ENCODE measurements around the gene VPS51. TPM values are rescaled to one million over a fixed set of nuclear protein-coding genes. Genes with fewer than 3 reads are reported as not detected.
A peak's percentile ranks its signal among the peaks of the same experiment; 100 is the strongest.
"Not testable (repeated sequence)": the region's sequence is repeated elsewhere in the genome, so short reads cannot be mapped to it uniquely, and the experiment has no call there.

Gene VPS51
- total RNA-seq, 2 donors from 2014 or later = 333 to 498 TPM

DNA sequence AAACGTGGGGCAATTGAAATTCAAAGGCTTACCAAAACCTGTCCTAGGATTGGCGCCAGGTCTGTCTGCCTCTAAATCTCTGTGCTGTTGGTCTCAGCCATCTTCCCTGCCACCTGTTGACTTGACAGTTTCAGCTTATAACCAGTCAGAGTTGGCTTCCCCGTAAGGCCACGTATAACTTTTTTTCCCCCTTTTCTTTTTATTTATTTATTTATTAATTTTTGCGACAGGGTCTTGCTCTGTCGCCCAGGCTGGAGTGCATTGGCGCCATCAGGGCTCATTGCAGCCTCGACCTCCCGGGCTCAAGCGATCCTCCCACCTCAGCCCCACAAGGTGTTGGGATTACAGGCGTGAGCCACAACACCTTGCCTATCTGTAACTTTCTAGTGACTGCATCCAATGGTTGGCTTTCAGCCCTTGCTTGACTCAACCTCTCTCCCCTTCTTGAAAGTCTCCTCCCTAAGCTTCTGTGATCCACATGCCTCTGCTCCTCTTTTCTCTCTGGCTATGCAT is 39.7 kb downstream of the VPS51 start:
- ATAC-seq (ENCODE audit: insufficient number of reproducible peaks, low FRiP score, low read depth) (no peak), DNase-seq (ENCODE audit: low spot score) (no peak)
- H3K4me3 ChIP-seq = peak overlapping the region; percentile 81

GRCh38 chr11:65136515-65137096 is 40.6 kb downstream of the VPS51 start:
- ATAC-seq (ENCODE audit: insufficient number of reproducible peaks, low FRiP score, low read depth) = no peak
- Histone ChIP-seq H3K9me3 (no peaks in the 10 kb centered on the region), H3K36me3 (peaks cover 8% of the 10 kb centered on the region), H3K4me3 (no peak overlapping the region), H3K4me1 (ENCODE audit: control insufficient read depth in 1 of 2, low read depth in 2 of 2) (peaks cover 15 to 31% of the 10 kb centered on the region in 2 donors), H3K27ac (no peak overlapping the region), H3K27me3 (replicated peaks; ENCODE audit: insufficient read depth) (no peaks in the 10 kb centered on the region)
- no peak for TF ChIP-seq CTCF (IDR thresholded peaks at IDR 0.05)
- no peak for DNase-seq (ENCODE audit: low spot score)

More for the DNA sequence above, 39.7 kb downstream of the VPS51 start:
- Histone ChIP-seq H3K9me3 (no peaks in the 10 kb centered on the region), H3K36me3 (peaks cover 17% of the 10 kb centered on the region), H3K27ac (peak overlapping the region; percentile 94 to 100), H3K4me1 (ENCODE audit: control insufficient read depth in 1 of 2, low read depth in 2 of 2) (peaks cover 15 to 31% of the 10 kb centered on the region in 2 donors), H3K27me3 (replicated peaks; ENCODE audit: insufficient read depth) (no peaks in the 10 kb centered on the region)
- no peak for TF ChIP-seq CTCF (IDR thresholded peaks at IDR 0.05)

DNA sequence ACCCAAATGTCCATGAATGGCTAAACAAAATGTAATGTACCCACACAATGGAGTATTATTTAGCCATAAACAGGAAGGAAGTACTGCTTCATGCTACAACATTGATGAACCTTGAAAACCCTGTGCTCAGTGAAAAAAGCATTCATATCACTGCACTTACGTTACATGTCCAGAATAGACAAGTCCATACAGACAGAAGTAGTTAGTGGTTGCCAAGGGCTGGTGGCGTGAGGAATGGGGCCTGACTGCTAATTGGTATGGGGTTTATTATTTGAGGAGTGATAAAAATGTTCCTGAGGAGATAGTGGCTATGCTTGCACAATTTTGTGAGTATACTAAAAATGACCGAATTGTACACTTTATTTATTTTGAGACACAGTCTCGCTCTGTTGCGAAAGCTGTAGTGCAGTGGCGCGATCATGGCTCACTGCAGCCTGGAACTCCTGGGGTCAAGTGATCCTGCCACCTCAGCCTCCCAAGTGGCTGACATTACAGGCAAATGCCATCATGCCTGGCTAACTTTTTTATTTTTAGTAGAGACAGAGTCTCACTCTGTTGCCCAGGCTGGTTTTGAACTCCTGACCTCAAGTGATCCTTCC is 46.0 kb downstream of the VPS51 start:
- DNase-seq (ENCODE audit: low spot score) (no peak), ATAC-seq (ENCODE audit: insufficient number of reproducible peaks, low FRiP score, low read depth) (no peak)
- Histone ChIP-seq H3K27ac (no peak overlapping the region), H3K36me3 (no peaks in the 10 kb centered on the region), H3K27me3 (replicated peaks; ENCODE audit: insufficient read depth) (no peaks in the 10 kb centered on the region), H3K4me3 (no peak overlapping the region), H3K9me3 (no peaks in the 10 kb centered on the region), H3K4me1 (ENCODE audit: control insufficient read depth in 1 of 2, low read depth in 2 of 2) (no peaks in the 10 kb centered on the region)
- no peak for TF ChIP-seq CTCF (IDR thresholded peaks at IDR 0.05)

DNA sequence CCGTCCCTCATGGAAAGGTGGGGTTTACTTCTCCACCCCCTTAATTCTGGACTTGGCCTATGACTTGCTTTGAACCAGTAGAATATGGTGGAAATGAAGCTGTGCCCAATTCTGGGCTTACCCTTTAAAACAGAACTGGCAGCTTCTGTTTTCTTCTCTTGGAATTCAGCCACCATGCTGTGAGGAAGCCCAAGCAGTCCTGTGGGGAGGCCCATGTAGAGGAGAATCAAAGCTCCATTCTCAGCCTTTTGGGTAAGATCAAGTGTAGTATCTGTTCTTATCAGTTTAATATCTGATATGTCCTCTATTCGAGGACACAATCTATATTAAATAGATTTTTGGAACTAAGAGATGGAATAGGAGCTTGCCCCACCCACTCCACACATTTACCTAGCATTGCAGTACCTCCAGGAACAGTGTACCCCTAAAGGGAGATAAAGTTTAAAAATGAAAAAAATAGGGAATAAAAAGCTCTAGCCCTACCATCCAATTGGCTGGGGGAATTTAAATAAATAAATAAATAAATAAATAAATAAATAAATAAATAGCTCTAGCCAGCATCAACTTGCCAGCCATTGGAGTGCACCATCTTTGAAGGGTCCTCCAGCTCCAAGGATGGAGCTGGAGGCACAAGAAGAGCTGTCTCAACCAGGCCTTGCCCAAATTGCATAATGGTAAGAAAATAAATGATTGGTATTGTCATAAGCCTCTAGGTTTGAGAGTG is 51.5 kb downstream of the VPS51 start:
- DNase-seq (ENCODE audit: low spot score) = no peak
- Histone ChIP-seq H3K9me3 (no peaks in the 10 kb centered on the region), H3K27me3 (replicated peaks; ENCODE audit: insufficient read depth) (no peaks in the 10 kb centered on the region), H3K4me1 (ENCODE audit: control insufficient read depth in 1 of 2, low read depth in 2 of 2) (peaks cover 6 to 11% of the 10 kb centered on the region in 2 donors), H3K4me3 (no peak overlapping the region), H3K27ac (no peak overlapping the region), H3K36me3 (no peaks in the 10 kb centered on the region)
- ATAC-seq (ENCODE audit: insufficient number of reproducible peaks, low FRiP score, low read depth) = no peak
- TF ChIP-seq CTCF (IDR thresholded peaks at IDR 0.05) = no peak

DNA sequence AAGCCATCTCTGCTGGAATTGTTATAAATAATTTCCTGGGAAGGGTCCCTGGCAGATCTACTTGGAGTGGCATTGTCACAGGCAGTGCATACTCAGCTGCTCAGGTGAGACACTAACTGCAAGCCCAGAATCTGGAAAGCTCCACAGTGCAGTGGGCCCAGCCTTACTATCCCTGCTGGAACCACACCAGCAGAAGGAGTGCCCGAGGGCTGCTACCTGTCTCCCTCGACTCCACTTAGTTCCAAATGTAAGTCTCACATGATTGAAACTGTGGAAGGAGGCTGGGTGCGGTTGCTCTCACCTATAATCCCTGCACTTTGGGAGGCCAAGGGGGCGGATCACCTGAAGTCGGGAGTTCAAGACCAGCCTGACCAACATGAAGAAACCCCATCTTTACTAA is 52.6 kb downstream of the VPS51 start:
- peaks cover 6 to 11% of the 10 kb centered on the region in 2 donors for H3K4me1 ChIP-seq (ENCODE audit: control insufficient read depth in 1 of 2, low read depth in 2 of 2)
- H3K27me3 ChIP-seq (replicated peaks; ENCODE audit: insufficient read depth) = no peaks in the 10 kb centered on the region
- H3K27ac ChIP-seq = no peak overlapping the region
- no peaks in the 10 kb centered on the region for H3K9me3 ChIP-seq
- DNase-seq (ENCODE audit: low spot score) = no peak
- TF ChIP-seq CTCF (IDR thresholded peaks at IDR 0.05) = no peak
- ATAC-seq (ENCODE audit: insufficient number of reproducible peaks, low FRiP score, low read depth) = no peak
- H3K4me3 ChIP-seq = no peak overlapping the region
- no peaks in the 10 kb centered on the region for H3K36me3 ChIP-seq

DNA sequence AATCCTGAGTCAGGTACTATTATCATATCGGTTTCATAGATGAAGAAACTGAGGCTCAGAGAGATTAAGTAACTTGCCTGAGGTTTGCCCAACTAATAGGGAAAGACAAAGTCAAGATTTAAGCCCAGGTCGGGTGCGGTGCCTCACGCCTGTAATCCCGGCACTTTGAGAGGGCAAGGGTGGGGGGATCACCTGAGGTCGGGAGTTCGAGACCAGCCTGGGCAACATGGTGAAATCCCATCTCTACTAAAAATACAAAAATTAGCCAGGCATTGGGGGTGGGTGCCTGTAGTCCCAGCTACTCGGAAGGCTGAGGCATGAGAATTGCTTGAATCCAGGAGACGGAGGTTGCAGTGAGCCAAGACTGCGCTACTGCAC is 54.1 kb downstream of the VPS51 start:
- not testable (repeated sequence) for H3K9me3 ChIP-seq; DNase-seq (ENCODE audit: low spot score); ATAC-seq (ENCODE audit: insufficient number of reproducible peaks, low FRiP score, low read depth); H3K36me3 ChIP-seq; H3K27me3 ChIP-seq (replicated peaks; ENCODE audit: insufficient read depth)
- peak overlapping the region; percentile 67 to 81 for H3K27ac ChIP-seq
- H3K4me3 ChIP-seq = peak overlapping the region; percentile 43
- peaks cover 6 to 11% of the 10 kb centered on the region in 2 donors for H3K4me1 ChIP-seq (ENCODE audit: control insufficient read depth in 1 of 2, low read depth in 2 of 2)
